GM18907 (cell line): ENCODE measurements around the gene C9orf152.
"Not testable (repeated sequence)": the region's sequence is repeated elsewhere in the genome, so short reads cannot be mapped to it uniquely, and the experiment has no call there.

Experiments
- ATAC-seq: cut with Tn5 transposase; IDR thresholded peaks from one replicate; pipeline ENCODE4 v1.9.1; 2021; ENCODE audit warnings: mild to moderate bottlenecking, moderate library complexity; ENCODE audit not compliant: unreplicated experiment

The C9orf152 gene

GRCh38 chr9:110208031-110208430 lies at the start of gene C9orf152:
TSS of gene C9orf152 (minus strand) at chr9:110208159. CDS start at chr9:110207579, 580 bp downstream.
- no peak for ATAC-seq

GRCh38 chr9:110257097-110257841 lies 49.3 kb upstream of the C9orf152 start:
- ATAC-seq, result peak; percentile 4

- peak; percentile 77 for ATAC-seq
These were observed 48.6 kb upstream of the C9orf152 start, which contains the start of gene TXN for GRCh38 chr9:110256380-110257096. TSS of gene TXN (minus strand) at chr9:110256507. CDS start at chr9:110256435, 72 bp downstream.

- ATAC-seq, result peak; percentile 32
These were observed 47.8 kb upstream of the C9orf152 start for GRCh38 chr9:110255463-110256379.

- ATAC-seq, result no peak
These were observed 47.1 kb upstream of the C9orf152 start for GRCh38 chr9:110255034-110255462.

GRCh38 chr9:110254500-110254899 lies 46.5 kb upstream of the C9orf152 start:
- no peak for ATAC-seq

- ATAC-seq, result no peak
These were observed 44.7 kb upstream of the C9orf152 start for GRCh38 chr9:110252509-110253139.

GRCh38 chr9:110251770-110252169 lies 43.8 kb upstream of the C9orf152 start:
- not testable (repeated sequence) for ATAC-seq

- ATAC-seq, result no peak
These were observed 43.3 kb upstream of the C9orf152 start for GRCh38 chr9:110251212-110251611.

- ATAC-seq, result no peak
These were observed 41.6 kb upstream of the C9orf152 start for GRCh38 chr9:110249603-110250002.

GRCh38 chr9:110248361-110248760 lies 40.4 kb upstream of the C9orf152 start:
- ATAC-seq, result no peak

GRCh38 chr9:110246214-110246613 lies 38.3 kb upstream of the C9orf152 start:
- no peak for ATAC-seq

- no peak for ATAC-seq
These were observed 36.7 kb upstream of the C9orf152 start for GRCh38 chr9:110244616-110245015.

- no peak for ATAC-seq
These were observed 33.9 kb upstream of the C9orf152 start for GRCh38 chr9:110241858-110242321.

GRCh38 chr9:110241260-110241857 lies 33.4 kb upstream of the C9orf152 start:
- ATAC-seq, result no peak

GRCh38 chr9:110240198-110240597 lies 32.2 kb upstream of the C9orf152 start:
- ATAC-seq, result no peak

- no peak for ATAC-seq
These were observed 20.4 kb upstream of the C9orf152 start for GRCh38 chr9:110228321-110228720.

- ATAC-seq, result no peak
These were observed 16.6 kb upstream of the C9orf152 start for GRCh38 chr9:110224583-110224982.

- no peak for ATAC-seq
These were observed 12.8 kb upstream of the C9orf152 start for GRCh38 chr9:110220809-110221208.

- no peak for ATAC-seq
These were observed 9.7 kb upstream of the C9orf152 start for GRCh38 chr9:110217656-110218099.
